HCT116 (cell line): Measurements from ENCODE around the gene LIX1. TPM values are rescaled to one million over a fixed set of nuclear protein-coding genes. Genes with fewer than 3 reads are reported as not detected.

Experiments
- ATAC-seq: fragments of 200-7000 bp; cut with Tn5 transposase; 2 replicates; pipeline ENCODE4 v1.9.1; 2020; ENCODE audit warnings: mild to moderate bottlenecking, moderate library complexity
- BruUV-seq: library from RNA; stranded (reverse); fragments of 400-500 nt; replicated peaks from 2 replicates; lab custom pipeline; 2021; lab: Mats Ljungman, UMichigan
- CTCF ChIA-PET: fragments of 300-600 bp; sonication (Branson Sonifier 250); formaldehyde crosslinking; loops from one replicate; lab custom pipeline; 2021; ENCODE audit warnings: antibody characterized with exemption; lab: Charles Lee
- POLR2A ChIA-PET: fragments of 300-600, 350-600 bp; sonication (Branson Sonifier 250); formaldehyde crosslinking; loops from one replicate; lab custom pipeline; 2021; ENCODE audit warnings: antibody characterized with exemption; lab: Charles Lee
- RAD21 ChIA-PET, 2 experiments: fragments of 300-600 bp; sonication (Branson Sonifier 250); formaldehyde crosslinking; loops; one replicate each; lab custom pipeline; 2023; ENCODE audit warnings: low total read pairs in 2 of 2; ENCODE audit not compliant: uncharacterized antibody in 2 of 2, unreplicated experiment in 2 of 2, low non-redundant PET in 1 of 2; lab: Charles Lee
- DNase-seq: peaks from one replicate; pipeline ENCODE4 v3.0.0-alpha.2; 2010; ENCODE audit warnings: low read depth, low spot score
- H2AFZ ChIP-seq: fragments of 200-600 bp; shearing (Covaris generic), sonication (generic); 2 replicates; pipeline ENCODE4 v1.6.1; 2017; ENCODE audit warnings: low read depth, mixed run types, mixed read lengths, antibody characterized with exemption, low read length; ENCODE audit not compliant: poor library complexity, severe bottlenecking
- H3K27ac ChIP-seq: 2 replicates; pipeline ENCODE4 v1.5.1; 2012; ENCODE audit warnings: low read depth, low read length
- H3K27me3 ChIP-seq: fragments of 200-600 bp; sonication (generic); 2 replicates; pipeline ENCODE4 v1.6.1; 2016; ENCODE audit warnings: mixed run types, low read length, mixed read lengths; ENCODE audit not compliant: insufficient read depth
- H3K36me3 ChIP-seq, 2 experiments: fragments of 200-500 bp in 1 of 2; fragments of 200-600 bp in 1 of 2; sonication (Bioruptor generic) in 1 of 2; sonication (generic) in 1 of 2; 2 replicates each; pipeline versions ENCODE4 v1.5.1 to v1.6.1; 2014 to 2016; ENCODE audit warnings: low read length in 2 of 2, inconsistent platforms in 1 of 2, mixed read lengths in 1 of 2, mixed run types in 1 of 2; ENCODE audit not compliant: insufficient read depth in 2 of 2, control insufficient read depth in 1 of 2
- H3K4me1 ChIP-seq, 2 experiments: fragments of 200-600 bp in 1 of 2; sonication (generic) in 1 of 2; 2 replicates each; pipeline versions ENCODE4 v1.5.1 to v1.6.1; 2012 to 2017; ENCODE audit warnings: low read length in 2 of 2, inconsistent platforms in 1 of 2, mild to moderate bottlenecking in 1 of 2, mixed read lengths in 1 of 2, mixed run types in 1 of 2, moderate library complexity in 1 of 2; ENCODE audit not compliant: insufficient read depth in 2 of 2, control insufficient read depth in 1 of 2
- H3K4me2 ChIP-seq: fragments of 200-600 bp; sonication (generic); 2 replicates; pipeline ENCODE4 v1.6.1; 2017; ENCODE audit warnings: mixed run types, low read length, mixed read lengths
- H3K4me3 ChIP-seq, 2 experiments: fragments of 200-600 bp in 1 of 2; sonication (generic) in 1 of 2; replicated peaks in 1 of 2; 2 replicates each; pipeline ENCODE4 v1.5.1; 2011 to 2016; ENCODE audit warnings: low read length in 2 of 2, control low read depth in 1 of 2, low read depth in 1 of 2, mild to moderate bottlenecking in 1 of 2, mixed read lengths in 1 of 2, mixed run types in 1 of 2
- H3K79me2 ChIP-seq: fragments of 200-600 bp; sonication (generic); 2 replicates; pipeline ENCODE4 v1.6.1; 2017; ENCODE audit warnings: mild to moderate bottlenecking, mixed run types, low read length, moderate library complexity, mixed read lengths; ENCODE audit not compliant: insufficient read depth
- H3K9ac ChIP-seq: fragments of 200-600 bp; sonication (generic); 2 replicates; pipeline ENCODE4 v1.6.1; 2016; ENCODE audit warnings: low read length, mixed read lengths
- H3K9me2 ChIP-seq: fragments of 200-600 bp; sonication (generic), shearing (Covaris generic); 2 replicates; pipeline ENCODE4 v1.6.1; 2017; ENCODE audit warnings: mixed run types, mild to moderate bottlenecking, moderate library complexity; ENCODE audit not compliant: insufficient read depth
- H3K9me3 ChIP-seq, 2 experiments: fragments of 200-500 bp in 1 of 2; fragments of 200-600 bp in 1 of 2; sonication (Bioruptor generic) in 1 of 2; sonication (generic) in 1 of 2; 2 replicates each; pipeline ENCODE4 v1.6.1; 2014 to 2017; ENCODE audit warnings: low read length in 2 of 2, mixed read lengths in 2 of 2, inconsistent platforms in 1 of 2, low read depth in 1 of 2, mild to moderate bottlenecking in 1 of 2, mixed run types in 1 of 2, moderate library complexity in 1 of 2; ENCODE audit not compliant: control insufficient read depth in 1 of 2, insufficient read depth in 1 of 2
- H4K20me1 ChIP-seq: fragments of 200-600 bp; sonication (generic), shearing (Covaris generic); 2 replicates; pipeline ENCODE4 v1.6.1; 2017; ENCODE audit warnings: mixed run types, mild to moderate bottlenecking, moderate library complexity; ENCODE audit not compliant: insufficient read depth
- ATF3 ChIP-seq: IDR thresholded peaks from 2 replicates; pipeline ENCODE4 v1.6.1; 2012
- CBX3 ChIP-seq: IDR thresholded peaks from 2 replicates; pipeline ENCODE4 v1.6.1; 2012; ENCODE audit warnings: low read depth
- CTCF ChIP-seq, 3 experiments: fragments of 200-600 bp in 1 of 3; sonication (generic) in 1 of 3; IDR thresholded peaks in 2 of 3; conservative IDR thresholded peaks in 1 of 3; 2 replicates each; pipeline ENCODE4 v1.5.1; 2012 to 2017; ENCODE audit warnings: low read depth in 2 of 3, low read length in 2 of 3, antibody characterized with exemption in 1 of 3, borderline replicate concordance in 1 of 3, control low read depth in 1 of 3, mild to moderate bottlenecking in 1 of 3, mixed read lengths in 1 of 3, mixed run types in 1 of 3, moderate library complexity in 1 of 3; ENCODE audit not compliant: insufficient read depth in 1 of 3
- EGR1 ChIP-seq: IDR thresholded peaks from 2 replicates; pipeline ENCODE4 v1.6.1; 2012; ENCODE audit warnings: low read depth
- ELF1 ChIP-seq: IDR thresholded peaks from 2 replicates; pipeline ENCODE4 v1.6.1; 2012; ENCODE audit warnings: low read depth, borderline replicate concordance
- EZH2phosphoT487 ChIP-seq: fragments of 200-600 bp; IDR thresholded peaks from 2 replicates; pipeline ENCODE4 v1.6.1; 2018; ENCODE audit warnings: antibody characterized with exemption, borderline replicate concordance
- FOSL1 ChIP-seq: IDR thresholded peaks from 2 replicates; pipeline ENCODE4 v1.6.1; 2012; ENCODE audit warnings: low read depth
- JUND ChIP-seq: IDR thresholded peaks from 2 replicates; pipeline ENCODE4 v1.6.1; 2012
- POLR2A ChIP-seq: IDR thresholded peaks from 2 replicates; pipeline ENCODE4 v1.7.0; 2011; ENCODE audit warnings: borderline replicate concordance; ENCODE audit not compliant: insufficient read depth, insufficient read length; ENCODE audit errors: extremely low read depth
- POLR2AphosphoS5 ChIP-seq: IDR thresholded peaks from 2 replicates; pipeline ENCODE4 v1.6.1; 2011; ENCODE audit warnings: mild to moderate bottlenecking, low read depth, low read length, moderate library complexity
- RAD21 ChIP-seq: IDR thresholded peaks from 2 replicates; pipeline ENCODE4 v1.6.1; 2012; ENCODE audit warnings: low read depth, mild to moderate bottlenecking
- REST ChIP-seq: IDR thresholded peaks from 2 replicates; pipeline ENCODE4 v1.6.1; 2012; ENCODE audit warnings: low read depth
- SIN3A ChIP-seq: IDR thresholded peaks from 2 replicates; pipeline ENCODE4 v1.6.1; 2012; ENCODE audit warnings: low read depth
- SRF ChIP-seq: IDR thresholded peaks from 2 replicates; pipeline ENCODE4 v1.6.1; 2012; ENCODE audit warnings: low read depth
- TCF7L2 ChIP-seq: IDR thresholded peaks from 2 replicates; pipeline ENCODE4 v1.7.0; 2011; ENCODE audit warnings: borderline replicate concordance, inconsistent platforms; ENCODE audit not compliant: insufficient read depth, insufficient read length; ENCODE audit errors: extremely low read depth
- YY1 ChIP-seq: IDR thresholded peaks from 2 replicates; pipeline ENCODE4 v1.6.1; 2011; ENCODE audit warnings: low read length, low read depth, moderate library complexity, mild to moderate bottlenecking; ENCODE audit not compliant: insufficient replicate concordance; ENCODE audit errors: extremely low read depth
- ZBTB33 ChIP-seq: IDR thresholded peaks from 2 replicates; pipeline ENCODE4 v1.6.1; 2011; ENCODE audit warnings: mild to moderate bottlenecking, low read length, moderate library complexity; ENCODE audit not compliant: insufficient replicate concordance; ENCODE audit errors: extremely low read depth
- ZFX ChIP-seq: fragments of 450-650 bp; IDR thresholded peaks from 2 replicates; pipeline ENCODE4 v1.6.1; 2017
- ZNF274 ChIP-seq: fragments of 200-500 bp; sonication (Bioruptor generic); IDR thresholded peaks from 2 replicates; pipeline ENCODE4 v1.6.1; 2014; ENCODE audit warnings: mild to moderate bottlenecking, low read depth, low read length, inconsistent platforms
- intact Hi-C: fragments of 100-400 bp; cut with micrococcal nuclease; formaldehyde crosslinking; loops from 2 replicates; pipeline ENCODE4 v1.10.0; 2022
- total RNA-seq: library from RNA; stranded (reverse); gene quantifications from one replicate; pipeline ENCODE4 v1.2.1, GENCODE V29; 2021; ENCODE audit not compliant: unreplicated experiment

Gene LIX1
- total RNA-seq, 1 experiment from 2014 or later = not detected

- TF ChIP-seq ELF1 (no peak), CTCF (IDR thresholded peaks at IDR 0.05 in 2 of 3, conservative IDR thresholded peaks at IDR 0.05 in 1 of 3; ENCODE audit: borderline replicate concordance in 1 of 3, insufficient read depth in 1 of 3, low read depth in 2 of 3, low read length in 2 of 3) (no peak), ZFX (no peak), YY1 (no peak), ATF3 (no peak)
Observed at GRCh38 chr5:97111004-97111403, 31.4 kb downstream of the LIX1 start (continued).

- no peak for DNase-seq
- no TSS peak for BruUV-seq
- no peak overlapping the region for H3K27ac ChIP-seq
- H4K20me1 ChIP-seq = no peaks in the 10 kb centered on the region
- RAD21 ChIA-PET = no interaction called here
- H3K27me3 ChIP-seq = no peaks in the 10 kb centered on the region
- CTCF ChIA-PET = no interaction called here
- TF ChIP-seq RAD21 (no peak), ZNF274 (no peak), SRF (no peak), REST (no peak), FOSL1 (no peak), POLR2A (no peak), ZBTB33 (no peak), EGR1 (no peak), ZFX (no peak), YY1 (no peak), SIN3A (no peak), TCF7L2 (no peak), CBX3 (no peak), EZH2phosphoT487 (no peak), JUND (no peak), POLR2AphosphoS5 (no peak)
- no peak overlapping the region for H3K4me3 ChIP-seq
- intact Hi-C loops = no loop called here
- H3K9me3 ChIP-seq = no peaks in the 10 kb centered on the region
- no peak overlapping the region for H3K9ac ChIP-seq
- H2AFZ ChIP-seq = no peak overlapping the region
- no peaks in the 10 kb centered on the region for H3K36me3 ChIP-seq
- no peaks in the 10 kb centered on the region for H3K4me1 ChIP-seq
- no peak for ATAC-seq
- no peak overlapping the region for H3K4me2 ChIP-seq
- no peaks in the 10 kb centered on the region for H3K9me2 ChIP-seq
- H3K79me2 ChIP-seq = no peaks in the 10 kb centered on the region
- POLR2A ChIA-PET = no interaction called here
Observed at GRCh38 chr5:97107318-97107717, 35.1 kb downstream of the LIX1 start.
